ENCODE measurements around the gene NUDT17. TPM values are rescaled to one million over a fixed set of nuclear protein-coding genes. Genes with fewer than 3 reads are reported as not detected.

The NUDT17 gene, protein sequence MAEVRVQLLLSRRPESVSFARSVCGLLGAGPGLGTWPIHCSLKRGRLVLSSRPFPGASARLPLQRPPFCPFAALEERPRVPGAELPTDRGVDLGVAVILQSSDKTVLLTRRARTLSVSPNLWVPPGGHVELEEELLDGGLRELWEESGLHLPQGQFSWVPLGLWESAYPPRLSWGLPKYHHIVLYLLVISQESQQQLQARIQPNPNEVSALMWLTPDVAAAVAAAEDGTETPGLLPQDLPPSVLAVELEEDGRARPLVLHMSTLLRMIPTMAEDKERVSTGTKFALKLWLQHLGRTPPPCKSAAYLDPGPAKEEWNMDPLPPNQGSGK
- 1 to 10 TPM; 1.6 to 2.2 TPM for total RNA-seq
- polyA plus RNA-seq, result 2.8 TPM

DNA sequence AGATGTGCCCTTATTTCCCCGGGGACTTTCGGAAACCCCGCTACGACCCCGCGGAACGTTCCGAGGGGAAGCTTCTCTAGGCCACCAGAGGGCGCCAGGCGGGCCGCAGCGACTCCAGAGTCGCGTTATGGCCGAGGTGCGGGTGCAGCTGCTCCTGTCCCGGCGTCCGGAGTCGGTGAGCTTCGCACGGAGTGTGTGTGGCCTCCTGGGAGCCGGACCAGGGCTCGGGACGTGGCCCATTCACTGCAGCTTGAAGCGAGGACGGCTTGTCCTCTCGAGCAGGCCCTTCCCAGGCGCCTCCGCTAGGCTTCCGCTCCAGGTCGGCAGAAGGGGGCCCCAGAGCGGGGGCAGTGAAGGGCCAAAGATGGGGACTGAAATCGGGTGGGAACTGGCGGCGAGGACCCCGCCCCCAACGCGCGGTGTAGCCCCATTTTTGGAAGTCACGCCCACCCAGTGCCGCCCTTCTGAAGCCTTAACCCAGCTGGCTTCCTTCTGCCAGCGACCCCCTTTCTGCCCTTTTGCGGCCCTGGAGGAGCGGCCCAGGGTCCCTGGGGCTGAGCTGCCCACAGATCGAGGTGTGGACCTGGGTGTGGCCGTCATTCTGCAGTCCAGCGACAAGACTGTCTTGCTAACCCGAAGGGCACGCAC, at the start of gene NUDT17:
Gene NUDT17, plus strand, starts transcription at position 117 of the 648 bp plus-strand sequence. Its CDS starts 11 bp downstream, at position 128.
- H3K27ac ChIP-seq (ENCODE audit: low read depth, low read length), result peak within 1 kb of the TSS; percentile 68
- ChIA-PET CTCF (interaction anchor here (0.5 to 7.1 kb wide), 53 partner anchors 11 to 201 kb away, joined by 3 to 160 read pairs (median 7); partner anchors contain the start of genes ANKRD34A, ANKRD35, HJV and ITGA10), POLR2A (interaction anchor here (0.6 to 5.4 kb wide), 13 partner anchors 13 to 192 kb away, joined by 3 to 44 read pairs (median 4); partner anchors contain the start of genes PIAS3 and RBM8A)
- H3K27me3 Mint-ChIP-seq, result no peaks in the 10 kb centered on the region
- peak; percentile 65 to 84 (median 71) for DNase-seq
- no peaks in the 10 kb centered on the region for H3K9me3 Mint-ChIP-seq
- no peaks in the 10 kb centered on the region for H3K27me3 ChIP-seq (ENCODE audit: insufficient read depth, low read length, poor library complexity, severe bottlenecking)
- H3K4me1 ChIP-seq (ENCODE audit: insufficient read depth, low read length), result peaks cover 10% of the 10 kb centered on the region
- H3K36me3 Mint-ChIP-seq, result peaks cover under 1 to 45% (median 18%) of the 10 kb centered on the region in 3 donors
- H3K9me3 ChIP-seq (ENCODE audit: low read length), result no peaks in the 10 kb centered on the region
- H3K36me3 ChIP-seq (ENCODE audit: insufficient read depth, low read length), result peaks cover 20% of the 10 kb centered on the region
- H3K4me1 Mint-ChIP-seq, result peaks cover 5 to 7% (median 6%) of the 10 kb centered on the region in 3 donors
- peak within 1 kb of the TSS in 7 of 8 donors; percentile 51 to 89 (median 83) for H3K27ac Mint-ChIP-seq
- no peak within 1 kb of the TSS for H3K4me3 Mint-ChIP-seq
- peak within 1 kb of the TSS; percentile 75 for H3K4me3 ChIP-seq (ENCODE audit: low read length)

DNA sequence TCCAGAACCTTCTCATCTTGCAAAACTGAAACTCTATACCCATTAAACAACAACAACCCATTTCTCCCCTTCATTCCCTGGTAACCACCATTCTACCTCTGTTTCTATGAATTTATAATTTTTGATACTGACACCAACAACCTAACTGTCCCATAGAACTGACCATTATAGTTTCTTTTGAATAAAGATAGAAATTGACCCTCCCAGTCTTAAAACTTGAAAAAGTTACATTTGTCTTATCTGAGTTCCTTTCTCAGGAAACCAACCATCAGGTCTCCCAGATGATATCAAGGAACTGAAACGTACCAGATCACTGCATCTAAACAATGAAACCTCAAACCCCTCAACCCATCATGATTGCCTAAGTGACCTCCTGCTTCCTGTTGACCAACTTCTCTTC, 48.7 kb upstream of the NUDT17 start:
- Histone ChIP-seq H3K27ac (ENCODE audit: low read depth, low read length) (no peak overlapping the region), H3K4me3 (ENCODE audit: low read length) (no peak overlapping the region), H3K27me3 (ENCODE audit: insufficient read depth, low read length, poor library complexity, severe bottlenecking) (no peaks in the 10 kb centered on the region), H3K4me1 (ENCODE audit: insufficient read depth, low read length) (no peaks in the 10 kb centered on the region), H3K9me3 (ENCODE audit: low read length) (peaks cover 12% of the 10 kb centered on the region), H3K36me3 (ENCODE audit: insufficient read depth, low read length) (peaks cover 3% of the 10 kb centered on the region)
- Mint-ChIP-seq H3K9me3 (peaks cover 15 to 24% (median 16%) of the 10 kb centered on the region in 5 donors), H3K27ac (no peak overlapping the region), H3K4me1 (peaks cover 25 to 44% (median 33%) of the 10 kb centered on the region in 3 donors), H3K27me3 (peaks cover 0 to 2% of the 10 kb centered on the region in 2 donors), H3K36me3 (peaks cover 23 to 64% (median 45%) of the 10 kb centered on the region in 3 donors), H3K4me3 (no peak overlapping the region)
- CTCF ChIA-PET, result no interaction called here
- DNase-seq, result no peak
- POLR2A ChIA-PET, result no interaction called here

DNA sequence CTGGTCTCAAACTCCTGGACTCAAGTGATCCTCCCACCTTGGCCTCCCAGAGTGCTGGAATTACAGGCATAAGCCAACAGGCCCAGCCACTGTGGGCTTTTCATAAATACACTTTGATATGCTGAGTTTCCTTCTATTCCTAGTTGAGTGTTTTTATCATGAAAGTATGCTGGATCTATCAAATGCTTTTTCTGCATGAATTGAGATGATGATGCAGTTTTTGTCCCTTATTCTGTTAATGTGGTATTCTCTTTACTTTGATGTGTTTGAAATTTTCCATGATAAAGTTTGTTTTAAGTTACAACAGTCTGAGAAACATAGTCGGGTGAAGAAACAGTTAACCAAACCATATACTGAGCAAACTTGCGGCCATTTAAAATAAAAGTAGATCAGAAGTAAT, 45.6 kb upstream of the NUDT17 start:
- no peak overlapping the region for H3K4me3 ChIP-seq (ENCODE audit: low read length)
- H3K4me1 Mint-ChIP-seq, result peaks cover 38 to 58% (median 45%) of the 10 kb centered on the region in 3 donors
- H3K36me3 ChIP-seq (ENCODE audit: insufficient read depth, low read length), result peaks cover 3% of the 10 kb centered on the region
- H3K9me3 Mint-ChIP-seq, result peaks cover 15 to 24% (median 16%) of the 10 kb centered on the region in 5 donors
- H3K4me1 ChIP-seq (ENCODE audit: insufficient read depth, low read length), result peaks cover 9% of the 10 kb centered on the region
- H3K27ac ChIP-seq (ENCODE audit: low read depth, low read length), result no peak overlapping the region
- peaks cover 0 to 2% of the 10 kb centered on the region in 2 donors for H3K27me3 Mint-ChIP-seq
- DNase-seq, result no peak
- ChIA-PET POLR2A (no interaction called here), CTCF (no interaction called here)
- H3K27ac Mint-ChIP-seq, result peak overlapping the region in 2 of 8 donors; percentile 14 to 23
- peaks cover 12% of the 10 kb centered on the region for H3K9me3 ChIP-seq (ENCODE audit: low read length)
- H3K36me3 Mint-ChIP-seq, result peaks cover 13 to 47% (median 45%) of the 10 kb centered on the region in 3 donors
- H3K27me3 ChIP-seq (ENCODE audit: insufficient read depth, low read length, poor library complexity, severe bottlenecking), result no peaks in the 10 kb centered on the region
- H3K4me3 Mint-ChIP-seq, result peak overlapping the region in 1 of 7 donors; percentile 30

DNA sequence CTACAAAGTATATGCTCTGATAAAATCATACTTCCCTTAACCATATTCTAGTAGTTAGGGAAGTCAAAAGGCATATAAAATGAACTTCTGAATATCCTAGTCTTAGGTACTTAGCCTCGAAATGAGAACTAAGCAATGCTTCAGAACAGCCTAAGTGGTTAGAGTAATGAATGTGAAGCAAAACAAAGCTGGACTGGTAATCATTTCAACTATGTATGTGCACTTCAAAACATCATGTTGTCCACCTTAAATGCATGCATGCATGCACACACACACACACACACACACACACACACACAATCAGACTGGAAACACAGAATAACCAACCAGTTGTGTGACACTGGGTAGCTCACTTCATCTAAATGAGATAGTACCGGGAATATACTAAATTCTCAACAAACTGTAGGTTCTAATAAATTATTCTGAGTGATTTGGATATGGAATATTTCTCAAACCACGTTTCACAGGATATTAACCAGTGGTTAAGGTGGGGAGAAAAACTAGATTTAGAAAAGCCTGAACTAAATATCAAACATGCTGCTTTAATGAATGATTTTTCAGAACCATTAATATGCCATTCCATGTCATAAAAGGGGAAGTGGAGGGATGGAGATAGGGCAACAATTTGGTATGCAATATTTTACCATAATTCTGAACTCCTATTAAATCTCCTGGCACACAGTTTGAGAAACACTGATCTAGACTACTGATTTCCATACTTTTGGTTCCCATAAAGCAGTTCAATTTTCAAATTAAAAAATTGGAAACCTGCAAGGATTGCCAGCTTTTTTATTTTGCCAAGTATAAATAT, 41.0 kb upstream of the NUDT17 start:
- Histone ChIP-seq H3K4me3 (ENCODE audit: low read length) (no peak overlapping the region), H3K27ac (ENCODE audit: low read depth, low read length) (no peak overlapping the region), H3K4me1 (ENCODE audit: insufficient read depth, low read length) (peaks cover 10% of the 10 kb centered on the region), H3K9me3 (ENCODE audit: low read length) (no peaks in the 10 kb centered on the region), H3K36me3 (ENCODE audit: insufficient read depth, low read length) (no peaks in the 10 kb centered on the region), H3K27me3 (ENCODE audit: insufficient read depth, low read length, poor library complexity, severe bottlenecking) (no peaks in the 10 kb centered on the region)
- DNase-seq, result no peak
- Mint-ChIP-seq H3K9me3 (no peaks in the 10 kb centered on the region), H3K4me3 (no peak overlapping the region), H3K4me1 (peaks cover 52 to 75% (median 71%) of the 10 kb centered on the region in 3 donors), H3K27ac (peak overlapping the region in 2 of 8 donors; percentile 48 to 70), H3K27me3 (peaks cover 0 to 2% of the 10 kb centered on the region in 2 donors), H3K36me3 (peaks cover 5 to 23% (median 5%) of the 10 kb centered on the region in 3 donors)
- ChIA-PET POLR2A (no interaction called here), CTCF (no interaction called here)

DNA sequence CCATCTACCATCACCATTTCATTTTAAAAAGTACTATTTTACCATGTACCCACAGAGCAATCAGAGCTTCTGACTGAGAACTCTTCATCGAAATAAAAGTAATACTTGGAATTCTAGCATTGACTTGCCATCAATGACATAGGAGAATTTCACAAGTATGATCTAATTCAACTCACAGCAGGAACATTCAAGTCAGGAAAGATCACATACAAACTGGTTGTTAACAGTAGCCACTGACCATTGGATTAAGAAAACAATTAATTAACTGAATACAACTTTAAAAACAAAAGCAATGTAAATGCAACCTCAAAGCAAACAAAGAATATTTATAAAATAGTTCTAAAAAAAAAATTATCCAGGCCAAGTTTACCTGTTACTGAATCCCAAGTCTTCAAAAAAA, 40.4 kb upstream of the NUDT17 start:
- Mint-ChIP-seq H3K9me3 (no peaks in the 10 kb centered on the region), H3K4me1 (peaks cover 49 to 71% (median 66%) of the 10 kb centered on the region in 3 donors), H3K27me3 (peaks cover 0 to 2% of the 10 kb centered on the region in 2 donors), H3K36me3 (peaks cover 0 to 18% (median 2%) of the 10 kb centered on the region in 3 donors), H3K27ac (no peak overlapping the region), H3K4me3 (no peak overlapping the region)
- Histone ChIP-seq H3K27me3 (ENCODE audit: insufficient read depth, low read length, poor library complexity, severe bottlenecking) (no peaks in the 10 kb centered on the region), H3K27ac (ENCODE audit: low read depth, low read length) (no peak overlapping the region), H3K9me3 (ENCODE audit: low read length) (no peaks in the 10 kb centered on the region), H3K36me3 (ENCODE audit: insufficient read depth, low read length) (no peaks in the 10 kb centered on the region), H3K4me1 (ENCODE audit: insufficient read depth, low read length) (peaks cover 10% of the 10 kb centered on the region), H3K4me3 (ENCODE audit: low read length) (no peak overlapping the region)
- ChIA-PET CTCF (no interaction called here), POLR2A (no interaction called here)
- no peak for DNase-seq

DNA sequence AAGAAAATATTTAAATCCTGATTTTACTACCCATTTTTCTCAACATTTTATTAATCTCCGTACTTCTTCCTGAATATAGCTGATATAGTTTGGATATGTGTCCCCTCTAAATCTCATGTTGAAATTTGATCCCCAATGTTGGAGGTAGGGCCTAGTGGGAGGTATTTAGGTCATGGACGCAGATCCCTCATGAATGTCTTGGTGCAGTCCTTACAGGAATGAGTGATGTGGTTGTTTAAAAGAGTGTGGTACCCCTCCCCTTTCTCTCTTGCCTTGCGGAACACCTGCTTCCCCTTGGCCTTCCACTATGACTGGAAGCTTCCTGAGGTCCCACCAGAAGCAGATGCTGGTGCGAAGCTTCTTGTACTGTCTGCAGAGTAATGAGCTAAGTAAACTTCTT, 39.0 kb upstream of the NUDT17 start:
- DNase-seq, result no peak
- no peaks in the 10 kb centered on the region for H3K9me3 ChIP-seq (ENCODE audit: low read length)
- no peaks in the 10 kb centered on the region for H3K27me3 ChIP-seq (ENCODE audit: insufficient read depth, low read length, poor library complexity, severe bottlenecking)
- Mint-ChIP-seq H3K4me3 (no peak overlapping the region), H3K4me1 (peaks cover 45 to 63% (median 57%) of the 10 kb centered on the region in 3 donors), H3K27ac (no peak overlapping the region), H3K36me3 (peaks cover 0 to 11% (median 2%) of the 10 kb centered on the region in 3 donors), H3K9me3 (no peaks in the 10 kb centered on the region), H3K27me3 (peaks cover 0 to 2% of the 10 kb centered on the region in 2 donors)
- H3K27ac ChIP-seq (ENCODE audit: low read depth, low read length), result no peak overlapping the region
- CTCF ChIA-PET, result no interaction called here
- no peak overlapping the region for H3K4me3 ChIP-seq (ENCODE audit: low read length)
- H3K36me3 ChIP-seq (ENCODE audit: insufficient read depth, low read length), result no peaks in the 10 kb centered on the region
- H3K4me1 ChIP-seq (ENCODE audit: insufficient read depth, low read length), result peaks cover 10% of the 10 kb centered on the region
- POLR2A ChIA-PET, result no interaction called here

DNA sequence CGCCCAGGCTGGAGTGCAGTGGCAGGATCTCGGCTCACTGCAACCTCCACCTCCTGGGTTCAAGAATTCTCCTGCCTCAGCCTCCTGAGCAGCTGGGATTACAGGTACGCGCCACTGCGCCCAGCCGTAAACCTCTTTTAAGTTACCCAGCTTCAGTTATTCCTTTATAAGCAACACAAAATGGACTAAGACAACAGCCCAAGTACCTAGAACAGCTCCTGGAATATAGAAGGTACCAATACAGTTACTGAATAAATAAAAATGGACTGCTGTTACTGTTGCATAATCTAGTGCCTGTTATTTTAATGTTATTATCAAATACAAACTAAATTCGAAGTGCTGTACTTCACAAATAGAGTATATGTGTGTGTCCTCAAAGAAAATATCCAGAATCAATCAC, 38.6 kb upstream of the NUDT17 start:
- CTCF ChIA-PET, result no interaction called here

More for the DNA sequence above, 38.6 kb upstream of the NUDT17 start:
- Mint-ChIP-seq H3K4me3 (peak overlapping the region in 1 of 7 donors; percentile 21), H3K9me3 (no peaks in the 10 kb centered on the region), H3K4me1 (peaks cover 43 to 61% (median 53%) of the 10 kb centered on the region in 3 donors), H3K27ac (no peak overlapping the region), H3K36me3 (peaks cover 0 to 10% (median 2%) of the 10 kb centered on the region in 3 donors), H3K27me3 (no peaks in the 10 kb centered on the region)
- no peak for DNase-seq
- Histone ChIP-seq H3K27me3 (ENCODE audit: insufficient read depth, low read length, poor library complexity, severe bottlenecking) (no peaks in the 10 kb centered on the region), H3K27ac (ENCODE audit: low read depth, low read length) (no peak overlapping the region), H3K4me3 (ENCODE audit: low read length) (no peak overlapping the region), H3K4me1 (ENCODE audit: insufficient read depth, low read length) (peaks cover 10% of the 10 kb centered on the region), H3K36me3 (ENCODE audit: insufficient read depth, low read length) (no peaks in the 10 kb centered on the region), H3K9me3 (ENCODE audit: low read length) (no peaks in the 10 kb centered on the region)
- POLR2A ChIA-PET, result no interaction called here
